Measurements from ENCODE around the gene MYO3B.

DNA sequence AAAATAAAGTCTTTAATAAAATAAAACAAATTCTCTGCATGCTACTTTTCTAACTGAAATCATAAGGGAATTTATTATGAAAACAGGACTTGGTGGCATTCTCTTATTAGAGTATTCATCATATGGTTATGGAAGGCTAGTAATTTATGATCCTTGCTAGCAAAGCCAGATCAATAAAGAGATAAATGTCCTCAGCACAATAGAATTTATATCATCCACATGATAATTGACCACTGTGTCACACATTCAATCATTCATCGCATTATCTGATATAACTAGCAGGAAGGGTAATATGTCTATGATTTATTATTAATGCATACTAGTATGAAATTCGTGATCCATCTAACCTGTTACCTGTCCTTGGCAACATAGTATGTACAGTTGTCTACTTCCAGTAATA lies 175.8 kb downstream of the MYO3B start:
- TF ChIP-seq, protein P1, sequence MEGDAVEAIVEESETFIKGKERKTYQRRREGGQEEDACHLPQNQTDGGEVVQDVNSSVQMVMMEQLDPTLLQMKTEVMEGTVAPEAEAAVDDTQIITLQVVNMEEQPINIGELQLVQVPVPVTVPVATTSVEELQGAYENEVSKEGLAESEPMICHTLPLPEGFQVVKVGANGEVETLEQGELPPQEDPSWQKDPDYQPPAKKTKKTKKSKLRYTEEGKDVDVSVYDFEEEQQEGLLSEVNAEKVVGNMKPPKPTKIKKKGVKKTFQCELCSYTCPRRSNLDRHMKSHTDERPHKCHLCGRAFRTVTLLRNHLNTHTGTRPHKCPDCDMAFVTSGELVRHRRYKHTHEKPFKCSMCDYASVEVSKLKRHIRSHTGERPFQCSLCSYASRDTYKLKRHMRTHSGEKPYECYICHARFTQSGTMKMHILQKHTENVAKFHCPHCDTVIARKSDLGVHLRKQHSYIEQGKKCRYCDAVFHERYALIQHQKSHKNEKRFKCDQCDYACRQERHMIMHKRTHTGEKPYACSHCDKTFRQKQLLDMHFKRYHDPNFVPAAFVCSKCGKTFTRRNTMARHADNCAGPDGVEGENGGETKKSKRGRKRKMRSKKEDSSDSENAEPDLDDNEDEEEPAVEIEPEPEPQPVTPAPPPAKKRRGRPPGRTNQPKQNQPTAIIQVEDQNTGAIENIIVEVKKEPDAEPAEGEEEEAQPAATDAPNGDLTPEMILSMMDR (IDR thresholded peaks at IDR 0.05; ENCODE audit: insufficient read depth, low read length, poor library complexity, severe bottlenecking) = no peak
- TF ChIP-seq EZH2phosphoT487 (conservative IDR thresholded peaks at IDR 0.05; ENCODE audit: low read length) = no peak

Data from SU-DHL-6 (cell line).